GM12878 (cell line): ENCODE measurements around the gene SLC26A1. TPM values are rescaled to one million over a fixed set of nuclear protein-coding genes. Genes with fewer than 3 reads are reported as not detected.

Source experiments
- ATAC-seq: fragments of 200-7000 bp; cut with Tn5 transposase; 3 replicates; pipeline ENCODE4 v1.9.1; 2020; ENCODE audit warnings: mild to moderate bottlenecking, moderate library complexity
- BruUV-seq: library from RNA; stranded (reverse); fragments of 400-500 nt; replicated peaks from 2 replicates; lab custom pipeline; 2021; lab: Mats Ljungman, UMichigan
- CTCF ChIA-PET: fragments of 300-600 bp; sonication (Branson Sonifier 250); formaldehyde crosslinking; extraction: SDS; loops from one replicate; lab custom pipeline; 2021; ENCODE audit warnings: inconsistent platforms; lab: Yijun Ruan, JAX
- POLR2A ChIA-PET: fragments of 350-600 bp; formaldehyde crosslinking; extraction: SDS; loops from one replicate; lab custom pipeline; 2021; ENCODE audit warnings: inconsistent platforms; lab: Charles Lee
- RAD21 ChIA-PET: fragments of 300-600 bp; sonication (Branson Sonifier 250); formaldehyde crosslinking; loops from one replicate; lab custom pipeline; 2023; ENCODE audit warnings: antibody characterized with exemption; ENCODE audit not compliant: unreplicated experiment; lab: Charles Lee
- SMC1A ChIA-PET: fragments of 300-600 bp; sonication (Branson Sonifier 250); formaldehyde crosslinking; loops from one replicate; lab custom pipeline; 2023; ENCODE audit not compliant: unreplicated experiment, uncharacterized antibody; lab: Charles Lee
- DNase-seq: peaks from one replicate; pipeline ENCODE4 v3.0.0-alpha.2; 2011; ENCODE audit warnings: low read depth, low spot score
- FAIRE-seq: peaks from 3 replicates; lab custom pipeline; 2011; peaks lifted over from hg19 to GRCh38; lab: Jason Lieb, UNC
- H2AFZ ChIP-seq: 2 replicates; pipeline ENCODE4 v1.6.0; 2011; ENCODE audit warnings: low read depth, low read length, control low read depth; ENCODE audit not compliant: control insufficient read depth
- H3K27ac ChIP-seq: 2 replicates; pipeline ENCODE4 v1.5.1; 2011; ENCODE audit warnings: control low read depth; ENCODE audit not compliant: control insufficient read depth, insufficient read depth
- H3K27me3 ChIP-seq, 2 experiments: replicated peaks in 1 of 2; 2 replicates each; pipeline versions ENCODE4 v1.6.0 to v1.6.1; 2011; ENCODE audit warnings: low read length in 1 of 2; ENCODE audit not compliant: control insufficient read depth in 2 of 2, insufficient read depth in 2 of 2
- H3K36me3 ChIP-seq, 2 experiments: 2 replicates each; pipeline ENCODE4 v1.5.1; 2011; ENCODE audit warnings: low read length in 1 of 2; ENCODE audit not compliant: control insufficient read depth in 2 of 2, insufficient read depth in 2 of 2
- H3K4me1 ChIP-seq: 2 replicates; pipeline ENCODE4 v1.6.1; 2011; ENCODE audit warnings: mild to moderate bottlenecking, low read length, moderate library complexity, mixed read lengths; ENCODE audit not compliant: control insufficient read depth, insufficient read depth
- H3K4me2 ChIP-seq: 2 replicates; pipeline ENCODE4 v1.6.0; 2011; ENCODE audit warnings: control low read depth; ENCODE audit not compliant: control insufficient read depth, insufficient read depth
- H3K4me3 ChIP-seq: fragments of 200-600 bp; sonication (generic); 2 replicates; pipeline ENCODE4 v1.5.1; 2016
- H3K79me2 ChIP-seq: 2 replicates; pipeline ENCODE4 v1.6.0; 2011; ENCODE audit warnings: low read length; ENCODE audit not compliant: control insufficient read depth, insufficient read depth
- H3K9ac ChIP-seq: 2 replicates; pipeline ENCODE4 v1.8.0; 2011; ENCODE audit warnings: low read length, control low read depth, mixed read lengths; ENCODE audit not compliant: control insufficient read depth, insufficient read depth
- H3K9me3 ChIP-seq: replicated peaks from 3 replicates; pipeline ENCODE4 v1.5.1; 2011; ENCODE audit warnings: mild to moderate bottlenecking, low read length; ENCODE audit not compliant: control insufficient read depth, insufficient read depth
- H4K20me1 ChIP-seq: 2 replicates; pipeline ENCODE4 v1.6.0; 2011; ENCODE audit not compliant: control insufficient read depth, insufficient read depth
- CHD1 ChIP-seq: IDR thresholded peaks from 2 replicates; pipeline ENCODE4 v1.6.1; 2012; ENCODE audit warnings: low read depth, low read length, improper control_type of control experiment
- NR2C1 ChIP-seq: fragments of 450-650 bp; IDR thresholded peaks from 2 replicates; pipeline ENCODE4 v1.6.1; 2017; ENCODE audit warnings: antibody characterized with exemption, mild to moderate bottlenecking, moderate library complexity
- RAD51 ChIP-seq: fragments of 450-650 bp; IDR thresholded peaks from 2 replicates; pipeline ENCODE4 v1.6.1; 2016; ENCODE audit warnings: moderate library complexity, mild to moderate bottlenecking, inconsistent platforms
- RELA ChIP-seq: fragments of 450-650 bp; IDR thresholded peaks from 2 replicates; pipeline ENCODE4 v1.8.0; 2014; ENCODE audit warnings: borderline replicate concordance; ENCODE audit not compliant: partially characterized antibody
- SMAD1 ChIP-seq: fragments of 450-650 bp; IDR thresholded peaks from 2 replicates; pipeline ENCODE4 v1.6.1; 2018; ENCODE audit warnings: mild to moderate bottlenecking, low read depth; ENCODE audit not compliant: partially characterized antibody
- TCF3 ChIP-seq: IDR thresholded peaks from 2 replicates; pipeline ENCODE4 v1.6.1; 2012; ENCODE audit warnings: low read depth, mild to moderate bottlenecking, low read length, borderline replicate concordance; ENCODE audit not compliant: insufficient read depth
- ZNF24 ChIP-seq: fragments of 450-650 bp; IDR thresholded peaks from 2 replicates; pipeline ENCODE4 v1.6.1; 2017; ENCODE audit warnings: antibody characterized with exemption, mild to moderate bottlenecking
- WGBS: methylation state at CpG from one replicate; pipeline ENCODE4 v1.1.6; 2016; ENCODE audit warnings: low lambda C conversion rate; ENCODE audit not compliant: insufficient replicate concordance, insufficient coverage; ENCODE audit errors: missing lambda C conversion rate; 5-methylcytosine and 5-hydroxymethylcytosine counted together
- in situ Hi-C: fragments of 300-500 bp; cut with MboI; formaldehyde crosslinking; loops from 9 replicates; pipeline ENCODE4 v1.14.3; 2018; ENCODE audit warnings: mixed read lengths
- intact Hi-C: fragments of 100-400 bp; cut with micrococcal nuclease; formaldehyde crosslinking; loops from one replicate; pipeline ENCODE4 v1.14.2; 2022; ENCODE audit not compliant: unreplicated experiment
- polyA plus RNA-seq, 11 experiments: library from polyadenylated mRNA; depleted of rRNA in 4 of 11; unstranded in 6 of 11; stranded (reverse) in 5 of 11; fragments of >200 nt; fragmentation: Nextera tagmentation in 4 of 11; fragmentation: Illumina TruSeq in 1 of 11; extraction: Ambion mirVana in 4 of 11; extraction: Trizol in 1 of 11; gene quantifications; 1 replicate in 1 of 11; 2 replicates in 10 of 11; pipeline versions ENCODE4 v1.2.1 to v1.2.3, GENCODE V29; 2011 to 2016; ENCODE audit warnings: inconsistent platforms in 2 of 11, missing spikeins in 2 of 11, low read depth in 1 of 11
- total RNA-seq, 4 experiments: library from RNA; depleted of rRNA in 3 of 4; stranded (reverse); fragments of >200 nt in 3 of 4; fragmentation: Illumina TruSeq in 1 of 4; extraction: Trizol in 1 of 4; gene quantifications; 2 replicates each; pipeline versions ENCODE4 v1.2.1 to v1.2.3, GENCODE V29; 2013 to 2021

Gene SLC26A1
- total and polyA plus RNA-seq, 10 of the 15 experiments (the other 5 are each of a cell fraction or from before 2014, with no cell fraction given) = 0.05 to 0.96 (median 0.28) TPM; not detected in 5

DNA sequence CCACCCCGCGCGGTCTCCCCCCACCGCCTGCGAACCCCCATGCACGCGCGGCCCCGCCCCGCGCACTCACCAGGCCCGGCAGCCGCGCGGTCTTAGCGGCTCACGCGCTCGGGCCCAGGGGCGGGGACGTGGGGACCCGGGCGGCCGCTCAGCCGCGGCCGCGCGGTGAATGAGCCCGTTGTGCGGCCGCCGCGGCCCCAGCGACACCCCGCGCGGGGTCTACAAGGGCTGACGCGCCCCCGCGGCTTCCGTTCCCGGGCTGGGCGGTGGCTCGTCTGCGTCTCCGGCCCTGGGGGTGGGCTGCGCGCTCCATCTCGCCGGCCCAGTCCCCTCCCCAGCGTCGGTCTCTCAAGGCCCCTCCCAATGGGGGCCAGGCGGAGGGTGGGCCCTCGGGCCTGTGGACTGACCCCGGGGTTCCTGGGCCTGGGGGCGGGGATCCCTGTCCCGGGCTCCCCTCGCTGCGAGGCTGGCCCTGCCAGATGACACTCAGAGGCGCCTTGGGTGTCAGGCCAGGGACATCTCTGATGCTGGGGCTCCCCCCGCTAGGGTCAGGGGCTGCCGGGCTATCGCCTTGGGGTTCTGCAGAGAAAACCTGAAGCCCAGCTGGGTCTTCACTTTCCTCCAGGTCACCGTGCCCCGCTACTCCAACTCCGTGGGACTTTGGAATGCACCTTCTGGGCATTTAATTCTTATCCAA lies 4.3 kb upstream of the SLC26A1 start (continued):
- TF ChIP-seq ZNF24 = no peak
- no peak for TF ChIP-seq RELA

DNA sequence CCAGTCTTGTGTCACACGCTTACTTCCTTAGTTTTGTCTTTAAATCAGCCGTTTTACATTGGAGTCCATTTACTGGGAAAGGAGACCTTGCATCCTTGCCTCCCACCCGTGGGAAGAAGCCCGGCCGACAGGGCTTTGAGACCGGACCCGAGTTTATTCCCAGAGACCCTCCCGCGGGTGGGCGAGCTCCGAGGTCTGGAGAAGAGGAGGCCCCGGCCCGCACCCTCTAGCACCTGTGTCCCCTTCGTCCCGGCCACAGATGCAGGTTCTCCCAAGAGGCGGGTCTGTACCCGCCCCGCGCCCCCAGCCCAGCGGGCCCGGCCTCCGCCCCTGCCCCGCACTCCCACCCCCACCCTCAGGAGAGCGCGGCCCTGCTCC lies 3.8 kb upstream of the SLC26A1 start:
- Histone ChIP-seq H3K27ac (no peak overlapping the region), H3K27me3 (peaks cover 2 to 3% of the 10 kb centered on the region in 2 experiments), H2AFZ (no peak overlapping the region), H3K9me3 (no peaks in the 10 kb centered on the region), H3K9ac (no peak overlapping the region), H3K4me2 (no peak overlapping the region), H4K20me1 (no peaks in the 10 kb centered on the region), H3K36me3 (no peaks in the 10 kb centered on the region), H3K4me3 (no peak overlapping the region), H3K79me2 (no peaks in the 10 kb centered on the region), H3K4me1 (no peaks in the 10 kb centered on the region)
- SMC1A ChIA-PET = no interaction called here
- in situ Hi-C loops = no loop called here
- RAD21 ChIA-PET = no interaction called here
- FAIRE-seq (no peak), ATAC-seq (no peak), DNase-seq (no peak)
- BruUV-seq = no TSS peak
- 12% methylated on average over 14 of the region's 25 CpGs for WGBS
- POLR2A ChIA-PET = no interaction called here
- TF ChIP-seq CHD1 (no peak), SMAD1 (no peak), NR2C1 (no peak), TCF3 (no peak), RAD51 (no peak)
- TF ChIP-seq, all 136 proteins: peak for 0
- intact Hi-C loops = no loop called here
- CTCF ChIA-PET = no interaction called here
